OCI-LY7 (cell line): Measurements from ENCODE around the gene SELENOT. TPM values are rescaled to one million over a fixed set of nuclear protein-coding genes. Genes with fewer than 3 reads are reported as not detected.

Experiments
- BruUV-seq: library from RNA; stranded (reverse); fragments of 400-500 nt; replicated peaks from 2 replicates; lab custom pipeline; 2021; lab: Mats Ljungman, UMichigan
- CTCF ChIA-PET: fragments of 300-600 bp; sonication (Branson Sonifier 250); formaldehyde crosslinking; loops from one replicate; lab custom pipeline; 2022; ENCODE audit warnings: antibody characterized with exemption; ENCODE audit not compliant: unreplicated experiment; lab: Charles Lee
- POLR2A ChIA-PET: fragments of 300-600 bp; sonication (Branson Sonifier 250); formaldehyde crosslinking; loops from one replicate; lab custom pipeline; 2022; ENCODE audit warnings: antibody characterized with exemption; lab: Charles Lee
- DNase-seq: peaks from one replicate; pipeline ENCODE4 v3.0.0-alpha.2; 2015; ENCODE audit warnings: low spot score
- H2AFZ ChIP-seq: fragments of 200-600 bp; sonication (generic), shearing (Covaris generic); 2 replicates; pipeline ENCODE4 v1.6.1; 2014; ENCODE audit warnings: mild to moderate bottlenecking, antibody characterized with exemption, low read length, moderate library complexity
- H3K27ac ChIP-seq: fragments of 200-600 bp; sonication (generic); 2 replicates; pipeline ENCODE4 v1.5.1; 2014; ENCODE audit warnings: mixed run types, low read depth, mild to moderate bottlenecking, moderate library complexity, low read length, inconsistent platforms; ENCODE audit not compliant: poor library complexity, severe bottlenecking
- H3K36me3 ChIP-seq: fragments of 200-600 bp; sonication (generic); 2 replicates; pipeline ENCODE4 v1.6.1; 2014; ENCODE audit warnings: mild to moderate bottlenecking, antibody characterized with exemption, low read length, moderate library complexity, mixed read lengths; ENCODE audit not compliant: insufficient read depth
- H3K4me1 ChIP-seq: fragments of 200-600 bp; sonication (generic); 2 replicates; pipeline ENCODE4 v1.5.1; 2014; ENCODE audit warnings: mild to moderate bottlenecking, low read length; ENCODE audit not compliant: insufficient read depth, poor library complexity, severe bottlenecking
- H3K4me2 ChIP-seq: fragments of 200-600 bp; sonication (generic); 2 replicates; pipeline ENCODE4 v1.6.1; 2014; ENCODE audit warnings: mild to moderate bottlenecking, low read length
- H3K4me3 ChIP-seq: fragments of 200-600 bp; sonication (generic); 2 replicates; pipeline ENCODE4 v1.5.1; 2014; ENCODE audit warnings: mild to moderate bottlenecking, low read depth, low read length; ENCODE audit not compliant: poor library complexity, severe bottlenecking
- H3K79me2 ChIP-seq: fragments of 200-600 bp; sonication (generic); 2 replicates; pipeline ENCODE4 v1.6.1; 2016; ENCODE audit warnings: low read depth, mild to moderate bottlenecking, low read length, moderate library complexity, mixed read lengths; ENCODE audit not compliant: insufficient read depth
- H3K9me2 ChIP-seq: fragments of 200-600 bp; sonication (generic); 2 replicates; pipeline ENCODE4 v1.6.1; 2016; ENCODE audit warnings: mild to moderate bottlenecking, low read length, mixed read lengths; ENCODE audit not compliant: insufficient read depth
- H3K9me3 ChIP-seq: fragments of 200-600 bp; sonication (generic); 2 replicates; pipeline ENCODE4 v1.6.1; 2014; ENCODE audit warnings: mild to moderate bottlenecking, mixed run types, low read length, mixed read lengths
- H4K20me1 ChIP-seq: fragments of 200-600 bp; sonication (generic); 2 replicates; pipeline ENCODE4 v1.6.1; 2014; ENCODE audit warnings: mild to moderate bottlenecking, antibody characterized with exemption, low read length, moderate library complexity, mixed read lengths; ENCODE audit not compliant: insufficient read depth
- EZH2phosphoT487 ChIP-seq: fragments of 200-600 bp; sonication (generic); IDR thresholded peaks from 2 replicates; pipeline ENCODE4 v1.6.1; 2018; ENCODE audit warnings: low read depth, borderline replicate concordance, mild to moderate bottlenecking, mixed run types, antibody characterized with exemption, low read length, moderate library complexity, mixed read lengths
- intact Hi-C: fragments of 100-400 bp; cut with micrococcal nuclease; formaldehyde crosslinking; loops from one replicate; pipeline ENCODE4 v1.10.0; 2022; ENCODE audit not compliant: unreplicated experiment
- total RNA-seq, 2 experiments: library from RNA; depleted of rRNA in 1 of 2; stranded (reverse); fragments of >200 nt in 1 of 2; shearing (Covaris generic) in 1 of 2; gene quantifications; 2 replicates each; pipeline ENCODE4 v1.2.3, GENCODE V29; 2014 to 2022
- TF ChIP-seq, protein P1 (sequence below): fragments of 200-600 bp; sonication (generic); conservative IDR thresholded peaks from 2 replicates; pipeline ENCODE4 v1.5.1; 2014; ENCODE audit warnings: mild to moderate bottlenecking, antibody characterized with exemption, low read length, moderate library complexity, mixed read lengths

SELENOT gene
- total RNA-seq, 2 experiments from 2014 or later = 60.7 to 71.8 TPM

DNA sequence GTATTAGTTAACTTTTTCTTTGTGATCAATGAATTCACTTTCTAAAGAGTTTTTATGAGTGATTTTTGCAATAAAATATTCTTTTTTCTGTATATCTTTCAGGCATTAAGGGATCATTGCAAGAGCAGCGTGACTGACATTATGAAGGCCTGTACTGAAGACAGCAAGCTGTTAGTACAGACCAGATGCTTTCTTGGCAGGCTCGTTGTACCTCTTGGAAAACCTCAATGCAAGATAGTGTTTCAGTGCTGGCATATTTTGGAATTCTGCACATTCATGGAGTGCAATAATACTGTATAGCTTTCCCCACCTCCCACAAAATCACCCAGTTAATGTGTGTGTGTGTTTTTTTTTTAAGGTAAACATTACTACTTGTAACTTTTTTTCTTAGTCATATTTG is 24.4 kb downstream of the SELENOT start:
- intact Hi-C loops = no loop called here
- Histone ChIP-seq H3K79me2 (peaks cover 37% of the 10 kb centered on the region), H3K4me1 (no peaks in the 10 kb centered on the region), H3K4me2 (no peak overlapping the region), H3K9me2 (no peaks in the 10 kb centered on the region), H4K20me1 (no peaks in the 10 kb centered on the region), H3K9me3 (no peaks in the 10 kb centered on the region), H3K36me3 (peaks cover 99% of the 10 kb centered on the region), H2AFZ (no peak overlapping the region), H3K27ac (no peak overlapping the region), H3K4me3 (no peak overlapping the region)
- no peak for DNase-seq
- TF ChIP-seq EZH2phosphoT487 = no peak
- TF ChIP-seq, protein P1, sequence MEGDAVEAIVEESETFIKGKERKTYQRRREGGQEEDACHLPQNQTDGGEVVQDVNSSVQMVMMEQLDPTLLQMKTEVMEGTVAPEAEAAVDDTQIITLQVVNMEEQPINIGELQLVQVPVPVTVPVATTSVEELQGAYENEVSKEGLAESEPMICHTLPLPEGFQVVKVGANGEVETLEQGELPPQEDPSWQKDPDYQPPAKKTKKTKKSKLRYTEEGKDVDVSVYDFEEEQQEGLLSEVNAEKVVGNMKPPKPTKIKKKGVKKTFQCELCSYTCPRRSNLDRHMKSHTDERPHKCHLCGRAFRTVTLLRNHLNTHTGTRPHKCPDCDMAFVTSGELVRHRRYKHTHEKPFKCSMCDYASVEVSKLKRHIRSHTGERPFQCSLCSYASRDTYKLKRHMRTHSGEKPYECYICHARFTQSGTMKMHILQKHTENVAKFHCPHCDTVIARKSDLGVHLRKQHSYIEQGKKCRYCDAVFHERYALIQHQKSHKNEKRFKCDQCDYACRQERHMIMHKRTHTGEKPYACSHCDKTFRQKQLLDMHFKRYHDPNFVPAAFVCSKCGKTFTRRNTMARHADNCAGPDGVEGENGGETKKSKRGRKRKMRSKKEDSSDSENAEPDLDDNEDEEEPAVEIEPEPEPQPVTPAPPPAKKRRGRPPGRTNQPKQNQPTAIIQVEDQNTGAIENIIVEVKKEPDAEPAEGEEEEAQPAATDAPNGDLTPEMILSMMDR = no peak
- no TSS peak for BruUV-seq
- ChIA-PET CTCF (no interaction called here), POLR2A (interaction anchor here (0.7 kb wide), 1 partner anchor 8 kb away, joined by 3 read pairs; no protein-coding TSS in a partner anchor)

DNA sequence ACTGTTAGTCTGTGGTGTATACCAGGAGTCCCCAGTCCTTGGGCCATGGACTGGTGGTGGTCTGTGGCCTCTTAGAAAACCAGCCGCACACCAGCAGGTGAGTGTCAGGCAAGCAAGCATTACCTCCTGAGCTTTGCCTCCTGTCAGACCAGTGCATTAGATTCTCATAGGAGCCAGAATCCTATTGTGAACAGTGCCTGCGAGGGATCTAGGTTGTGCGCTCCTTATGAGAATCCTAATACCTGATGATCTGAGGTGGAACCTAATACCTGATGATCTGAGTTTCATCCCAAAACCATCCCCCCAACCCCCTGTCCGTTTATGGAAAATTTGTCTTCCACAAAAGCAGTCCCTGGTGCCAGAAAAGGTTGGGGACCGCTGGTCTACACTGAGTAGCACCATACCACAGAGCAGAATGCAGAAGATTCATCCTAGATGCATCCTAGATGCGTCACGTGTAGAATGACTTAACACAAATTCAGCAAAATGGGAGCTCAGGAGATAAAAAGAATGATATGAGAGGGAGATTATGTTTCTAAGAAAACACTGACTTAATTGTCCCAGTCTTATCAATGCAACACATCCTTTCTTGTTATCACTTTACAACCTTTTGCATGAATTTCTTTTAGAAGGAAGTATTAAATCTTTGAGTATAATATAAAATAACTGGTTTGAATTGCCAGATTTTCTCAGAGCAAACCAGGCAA is 28.5 kb downstream of the SELENOT start:
- CTCF ChIA-PET = no interaction called here
- H2AFZ ChIP-seq = no peak overlapping the region
- intact Hi-C loops = no loop called here
- H3K27ac ChIP-seq = no peak overlapping the region
- no peak overlapping the region for H3K4me2 ChIP-seq
- POLR2A ChIA-PET = interaction anchor here (0.7 to 1.7 kb wide), 5 partner anchors 15 to 182 kb away, joined by 3 to 6 read pairs (median 4); no protein-coding TSS in a partner anchor
- no peaks in the 10 kb centered on the region for H4K20me1 ChIP-seq
- H3K79me2 ChIP-seq = peaks cover 8% of the 10 kb centered on the region; the same call in 1 of the 2 replicates
- H3K4me3 ChIP-seq = no peak overlapping the region
- H3K9me2 ChIP-seq = no peaks in the 10 kb centered on the region
- TF ChIP-seq, protein P1 = no peak
- TF ChIP-seq EZH2phosphoT487 = no peak
- no peaks in the 10 kb centered on the region for H3K4me1 ChIP-seq
- H3K36me3 ChIP-seq = peaks cover 61% of the 10 kb centered on the region
- no TSS peak for BruUV-seq
- no peaks in the 10 kb centered on the region for H3K9me3 ChIP-seq
- no peak for DNase-seq

GRCh38 chr3:150635076-150635475 is 32.0 kb downstream of the SELENOT start:
- H4K20me1 ChIP-seq = no peaks in the 10 kb centered on the region
- H3K4me2 ChIP-seq = no peak overlapping the region
- no peaks in the 10 kb centered on the region for H3K4me1 ChIP-seq
- H3K4me3 ChIP-seq = no peak overlapping the region
- ChIA-PET POLR2A (interaction anchor here (0.6 to 1.4 kb wide), 8 partner anchors 8 to 567 kb away, joined by 3 to 10 read pairs (median 3); no protein-coding TSS in a partner anchor), CTCF (no interaction called here)
- H3K79me2 ChIP-seq = no peaks in the 10 kb centered on the region
- intact Hi-C loops = no loop called here
- DNase-seq = no peak
- BruUV-seq = no TSS peak
- no peaks in the 10 kb centered on the region for H3K9me3 ChIP-seq
- TF ChIP-seq EZH2phosphoT487 = no peak
- TF ChIP-seq, protein P1 = no peak
- peaks cover 27% of the 10 kb centered on the region for H3K36me3 ChIP-seq
- H3K27ac ChIP-seq = no peak overlapping the region
- no peaks in the 10 kb centered on the region for H3K9me2 ChIP-seq
- H2AFZ ChIP-seq = no peak overlapping the region
